Type B pancreatic cell (in vitro differentiated cells): ENCODE measurements around the gene PIK3AP1. TPM values are rescaled to one million over a fixed set of nuclear protein-coding genes. Genes with fewer than 3 reads are reported as not detected.

Source experiments
- DNase-seq: peaks from one replicate; pipeline ENCODE4 v3.0.0; 2021; ENCODE audit warnings: mixed read lengths; ENCODE audit not compliant: unreplicated experiment; ENCODE audit errors: extremely low spot score
- H3K27ac Mint-ChIP-seq: 2 replicates; pipeline ENCODE4 v1.8.0; 2021; ENCODE audit warnings: mild to moderate bottlenecking, mixed read lengths
- H3K27me3 Mint-ChIP-seq: 2 replicates; pipeline ENCODE4 v1.8.0; 2021; ENCODE audit warnings: mixed read lengths
- H3K36me3 Mint-ChIP-seq: 2 replicates; pipeline ENCODE4 v1.8.0; 2021; ENCODE audit warnings: mixed read lengths
- H3K4me1 Mint-ChIP-seq: one replicate; pipeline ENCODE4 v1.8.0; 2021; ENCODE audit warnings: mixed read lengths; ENCODE audit not compliant: unreplicated experiment
- H3K4me3 Mint-ChIP-seq: 2 replicates; pipeline ENCODE4 v1.8.0; 2021; ENCODE audit warnings: mild to moderate bottlenecking, mixed read lengths
- H3K9me3 Mint-ChIP-seq: 2 replicates; pipeline ENCODE4 v1.8.0; 2021; ENCODE audit warnings: mixed read lengths
- CTCF ChIP-seq: fragments of 200-600 bp; sonication (generic); conservative IDR thresholded peaks from 2 replicates; pipeline ENCODE4 v1.5.0; 2021; ENCODE audit warnings: antibody characterized with exemption, mild to moderate bottlenecking
- total RNA-seq: library from RNA; stranded (reverse); gene quantifications from 2 replicates; pipeline ENCODE4 v1.2.1, GENCODE V29; 2021; ENCODE audit warnings: low replicate concordance

The PIK3AP1 gene
- total RNA-seq, 1 donor from 2014 or later: 3.5 TPM

- no peak for TF ChIP-seq CTCF
- Mint-ChIP-seq H3K36me3 (no peaks in the 10 kb centered on the region), H3K27me3 (peaks cover 50% of the 10 kb centered on the region), H3K27ac (no peak overlapping the region), H3K9me3 (no peaks in the 10 kb centered on the region), H3K4me1 (peaks cover 17% of the 10 kb centered on the region), H3K4me3 (peak overlapping the region; percentile 30)
- DNase-seq: no peak
Measured at GRCh38 chr10:96718304-96718990, 1.9 kb downstream of the PIK3AP1 start.

- H3K27ac Mint-ChIP-seq: no peak overlapping the region
- H3K36me3 Mint-ChIP-seq: no peaks in the 10 kb centered on the region
- H3K9me3 Mint-ChIP-seq: no peaks in the 10 kb centered on the region
- no peak for DNase-seq
- H3K4me1 Mint-ChIP-seq: peaks cover 17% of the 10 kb centered on the region
- TF ChIP-seq CTCF: no peak
- no peak overlapping the region for H3K4me3 Mint-ChIP-seq
- peaks cover 36% of the 10 kb centered on the region for H3K27me3 Mint-ChIP-seq
Measured at GRCh38 chr10:96716390-96716789, 3.9 kb downstream of the PIK3AP1 start.

GRCh38 chr10:96714746-96715255, 5.5 kb downstream of the PIK3AP1 start:
- Mint-ChIP-seq H3K27me3 (peaks cover 25% of the 10 kb centered on the region), H3K9me3 (no peaks in the 10 kb centered on the region)
- TF ChIP-seq CTCF: no peak

GRCh38 chr10:96714031-96714590, 6.2 kb downstream of the PIK3AP1 start:
- Mint-ChIP-seq H3K9me3 (no peaks in the 10 kb centered on the region), H3K4me1 (peaks cover 6% of the 10 kb centered on the region), H3K27ac (no peak overlapping the region), H3K4me3 (no peak overlapping the region), H3K36me3 (no peaks in the 10 kb centered on the region), H3K27me3 (peaks cover 18% of the 10 kb centered on the region)
- no peak for TF ChIP-seq CTCF
- no peak for DNase-seq

More at GRCh38 chr10:96714746-96715255, 5.5 kb downstream of the PIK3AP1 start:
- no peaks in the 10 kb centered on the region for H3K36me3 Mint-ChIP-seq
- DNase-seq: no peak
- H3K4me3 Mint-ChIP-seq: no peak overlapping the region
- H3K4me1 Mint-ChIP-seq: peaks cover 7% of the 10 kb centered on the region
- H3K27ac Mint-ChIP-seq: no peak overlapping the region

GRCh38 chr10:96712662-96713271, 7.5 kb downstream of the PIK3AP1 start:
- Mint-ChIP-seq H3K4me3 (no peak overlapping the region), H3K9me3 (no peaks in the 10 kb centered on the region), H3K4me1 (peaks cover 6% of the 10 kb centered on the region), H3K36me3 (no peaks in the 10 kb centered on the region), H3K27ac (no peak overlapping the region), H3K27me3 (peaks cover 9% of the 10 kb centered on the region)
- no peak for TF ChIP-seq CTCF
- DNase-seq: no peak
